ENCODE measurements around the gene TBC1D14.

The TBC1D14 gene

DNA sequence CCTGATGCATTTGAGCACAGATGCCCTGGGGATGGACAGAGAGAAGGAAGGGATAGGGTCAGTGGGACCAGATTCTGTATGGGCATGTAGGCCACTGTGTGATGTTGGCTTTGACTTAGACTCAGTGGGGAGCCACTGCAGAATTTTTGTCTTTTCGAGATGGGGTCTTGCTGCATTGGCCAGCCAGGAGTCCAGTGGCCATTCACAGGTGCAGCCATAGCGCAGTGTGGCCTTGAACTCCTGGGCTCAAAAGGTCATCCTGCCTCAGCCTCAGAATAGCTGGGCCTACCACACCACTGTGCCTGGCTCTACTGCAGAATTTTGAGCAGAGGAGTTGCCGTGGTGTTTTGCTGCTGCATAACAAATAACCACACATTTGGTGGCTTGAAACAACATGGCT lies 22.8 kb downstream of the TBC1D14 start:
- DNase-seq, result no peak

DNA sequence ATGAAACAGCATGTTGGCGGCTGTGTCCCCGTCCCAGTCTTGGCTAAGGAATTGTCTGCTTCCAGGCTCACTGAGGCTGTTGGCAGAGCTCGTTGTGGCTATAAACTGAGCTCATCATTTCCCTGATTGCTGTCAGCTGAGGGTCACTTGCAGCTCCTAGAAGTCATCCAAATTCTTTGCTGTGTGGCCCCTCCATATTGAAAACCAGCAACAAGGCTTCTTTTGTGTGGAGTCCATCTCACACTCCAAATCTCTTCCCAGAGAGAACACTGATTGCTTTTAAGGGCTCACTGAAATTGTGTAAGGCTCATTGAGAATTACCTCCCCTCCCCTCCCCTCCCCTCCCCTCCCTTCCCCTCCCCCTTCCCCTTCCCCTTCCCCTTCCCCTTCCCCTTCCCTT lies 23.3 kb downstream of the TBC1D14 start:
- DNase-seq, result no peak

DNA sequence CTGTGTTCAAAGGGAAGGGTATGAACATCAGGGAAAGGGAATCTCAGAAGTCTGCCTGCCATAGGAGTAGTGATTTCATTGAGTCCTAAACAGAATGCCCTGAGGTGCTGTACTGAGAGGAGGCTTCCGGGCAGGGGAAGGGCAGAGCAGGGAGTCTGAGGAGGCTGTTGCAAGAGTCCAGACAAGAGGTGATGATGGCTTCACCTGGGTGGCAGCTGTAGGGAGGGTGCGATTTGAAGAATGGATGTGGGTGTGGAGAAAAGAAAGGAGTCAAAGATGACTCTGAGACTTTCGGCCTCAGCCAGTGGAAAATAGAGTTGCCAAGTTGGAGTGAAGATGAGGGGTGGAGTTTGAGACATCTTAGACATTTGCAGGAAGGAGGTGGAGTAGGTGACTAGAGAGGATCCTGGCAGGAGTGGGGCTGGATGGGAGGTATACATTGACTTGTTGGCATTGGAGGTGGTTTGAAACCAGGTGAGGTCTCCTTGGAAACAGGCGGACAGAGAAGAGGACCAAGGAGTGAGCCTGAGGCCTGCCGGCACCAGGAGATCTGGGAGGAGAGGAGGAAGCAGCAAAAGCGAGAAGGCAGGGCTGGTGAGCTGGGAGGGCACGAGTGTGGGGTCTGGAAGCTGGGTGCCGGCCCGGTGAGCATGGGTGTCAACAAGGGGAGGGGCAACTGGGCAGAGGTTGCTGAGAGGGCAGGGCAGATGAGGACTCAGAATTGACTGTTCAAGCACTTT lies 24.2 kb downstream of the TBC1D14 start:
- no peak for DNase-seq

DNA sequence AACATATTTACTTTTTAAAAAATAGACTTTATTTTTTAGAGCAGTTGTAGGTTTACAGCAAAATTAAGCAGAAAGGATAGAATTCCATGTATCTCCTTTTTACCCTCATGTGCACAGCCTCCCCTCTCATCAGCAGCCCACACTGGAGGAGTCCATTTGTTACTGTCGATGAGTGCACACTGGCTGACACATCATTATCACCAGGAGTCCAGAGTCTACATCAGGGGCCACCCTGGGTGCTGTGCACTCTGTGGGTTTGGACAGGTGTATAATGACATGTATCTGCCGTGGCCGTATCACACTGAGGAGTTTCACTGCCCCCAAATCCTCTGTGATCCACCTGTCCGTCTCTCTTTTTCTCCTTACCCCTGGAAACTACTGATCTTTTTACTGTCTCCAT lies 26.3 kb downstream of the TBC1D14 start:
- DNase-seq, result no peak

DNA sequence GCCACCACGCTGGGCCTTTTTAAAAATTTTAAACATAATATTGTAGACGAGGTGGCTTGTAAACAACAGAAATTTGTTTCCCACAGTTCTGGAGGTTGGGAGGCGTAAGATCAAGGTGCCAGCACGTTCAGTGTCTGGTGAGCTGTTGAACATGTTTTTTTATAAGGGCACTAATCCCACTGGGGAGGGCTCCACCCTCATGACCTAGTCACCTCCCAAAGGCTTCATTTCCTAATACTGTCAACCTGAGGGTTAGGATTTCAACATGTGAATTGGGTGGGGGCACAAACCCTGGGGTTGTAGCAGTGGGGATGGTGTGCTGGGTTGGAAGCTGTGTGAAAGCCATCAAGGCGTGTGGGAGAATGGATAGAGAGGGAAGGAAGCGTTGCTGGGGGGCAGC lies 27.6 kb downstream of the TBC1D14 start:
- no peak for DNase-seq

DNA sequence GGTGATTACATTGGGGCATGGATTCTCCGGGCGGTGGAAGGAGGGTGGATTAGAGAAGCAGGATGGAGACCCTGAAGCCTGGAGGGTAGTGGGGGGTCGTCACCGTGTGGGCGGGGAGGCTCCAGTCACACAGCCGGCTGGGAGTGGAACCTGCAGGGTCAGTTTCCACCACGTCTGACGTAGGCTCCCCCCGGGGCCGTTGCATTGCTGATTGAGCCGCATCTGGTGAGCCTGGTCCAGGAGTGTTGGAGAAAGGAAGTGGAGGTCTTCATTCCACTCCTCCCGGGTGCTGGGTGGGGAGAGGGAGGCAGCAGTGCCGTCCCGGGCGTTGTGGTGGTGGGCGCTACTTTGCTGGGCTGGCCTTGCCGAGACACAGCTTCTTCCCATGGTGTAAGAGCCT lies 28.1 kb downstream of the TBC1D14 start:
- DNase-seq, result no peak

DNA sequence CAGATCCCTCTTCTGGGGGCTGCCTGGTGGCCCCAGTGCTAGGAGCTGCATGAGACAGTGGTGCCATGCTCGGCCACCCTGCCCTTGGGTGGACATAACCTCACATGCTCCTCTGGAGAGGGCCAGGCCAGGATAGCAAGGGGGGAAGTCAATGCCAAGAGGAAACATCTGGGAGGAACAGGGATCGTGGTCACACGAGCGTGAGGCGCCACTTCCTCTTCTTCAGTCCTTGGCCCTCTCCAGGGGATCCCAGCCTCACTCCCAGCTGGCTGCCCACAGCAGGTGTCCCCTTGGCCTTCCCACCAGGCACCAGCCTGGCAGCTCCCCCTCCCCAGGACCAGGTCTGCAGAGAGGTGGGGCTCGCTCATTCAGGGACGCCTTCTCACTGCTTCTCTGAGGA lies 28.6 kb downstream of the TBC1D14 start:
- no peak for DNase-seq

DNA sequence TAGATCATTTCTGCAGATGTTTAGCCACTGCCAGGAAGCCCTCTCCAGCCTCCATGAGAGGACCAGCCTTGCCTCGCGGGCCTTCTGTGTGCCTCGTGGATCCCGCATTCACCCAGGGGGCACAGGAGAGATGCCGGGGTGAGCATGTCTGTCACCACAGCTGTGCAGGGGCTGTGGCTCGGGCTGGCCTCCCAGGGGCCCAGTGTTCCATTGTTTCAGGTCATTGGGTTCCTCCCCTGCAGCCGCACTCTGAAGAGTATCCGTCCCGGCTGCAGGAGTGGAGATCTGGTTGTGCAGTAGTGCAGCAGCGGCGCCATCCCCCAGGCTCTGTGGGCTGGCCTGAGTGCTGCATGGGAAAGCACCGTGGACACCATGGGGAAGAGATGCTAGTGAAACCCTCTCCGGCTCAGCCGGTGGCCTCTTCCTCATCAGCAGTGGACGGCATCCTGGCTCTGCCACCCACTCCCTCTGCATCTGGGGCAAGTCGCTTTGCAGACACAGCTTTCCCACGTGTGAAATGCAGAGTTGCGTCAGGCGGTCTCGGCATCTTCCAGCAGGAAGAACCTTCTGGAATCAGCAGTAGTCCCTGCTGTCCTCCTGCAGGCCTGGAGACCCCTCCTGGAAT lies 29.1 kb downstream of the TBC1D14 start:
- no peak for DNase-seq

DNA sequence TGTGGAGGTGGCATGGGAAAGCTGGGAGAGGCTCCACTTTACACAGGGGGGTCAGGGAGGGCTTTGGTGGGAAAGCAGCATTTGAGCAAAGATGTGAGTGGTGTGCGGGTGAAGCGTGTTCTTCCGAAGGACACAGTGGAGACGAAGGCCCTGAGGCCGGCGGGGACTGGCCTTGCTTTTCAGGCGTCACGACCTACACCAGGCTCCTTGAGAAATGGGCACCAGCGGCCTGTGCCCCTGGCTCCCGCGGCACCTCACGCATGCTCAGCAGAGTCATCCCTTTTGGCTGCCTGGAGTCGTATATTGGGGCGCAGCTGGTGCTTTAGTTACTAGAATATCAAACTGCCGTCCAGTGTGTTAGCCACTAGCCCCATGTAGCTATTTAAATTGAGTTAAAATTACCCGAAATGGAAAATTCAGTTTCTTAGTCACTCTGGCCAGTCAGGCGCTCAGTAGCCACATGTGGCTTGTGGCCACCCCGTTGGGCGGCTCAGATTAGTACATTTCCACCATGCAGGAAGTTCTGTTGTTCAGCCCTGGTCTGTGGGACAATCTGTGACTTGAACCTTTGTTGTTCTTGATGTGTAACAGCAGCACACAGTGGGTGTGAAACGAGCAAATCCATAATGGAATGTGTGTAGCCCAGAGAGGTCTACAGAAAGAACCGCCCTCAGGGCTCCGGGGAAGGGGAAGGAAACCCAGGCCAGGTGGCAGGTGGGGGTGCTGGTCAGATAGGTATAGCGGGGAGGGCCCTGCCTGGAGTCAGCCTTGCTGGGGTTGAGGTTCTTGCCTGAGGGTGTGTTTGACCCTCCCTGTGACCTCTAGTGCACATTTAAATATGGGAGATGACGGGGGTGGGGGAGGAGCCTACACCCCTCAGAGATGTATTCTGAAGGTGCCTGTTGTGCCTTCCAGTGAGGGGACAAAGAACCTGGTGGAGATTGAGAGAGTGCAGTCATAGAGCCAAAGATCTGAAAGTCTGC lies 30.4 kb downstream of the TBC1D14 start:
- no peak for DNase-seq

DNA sequence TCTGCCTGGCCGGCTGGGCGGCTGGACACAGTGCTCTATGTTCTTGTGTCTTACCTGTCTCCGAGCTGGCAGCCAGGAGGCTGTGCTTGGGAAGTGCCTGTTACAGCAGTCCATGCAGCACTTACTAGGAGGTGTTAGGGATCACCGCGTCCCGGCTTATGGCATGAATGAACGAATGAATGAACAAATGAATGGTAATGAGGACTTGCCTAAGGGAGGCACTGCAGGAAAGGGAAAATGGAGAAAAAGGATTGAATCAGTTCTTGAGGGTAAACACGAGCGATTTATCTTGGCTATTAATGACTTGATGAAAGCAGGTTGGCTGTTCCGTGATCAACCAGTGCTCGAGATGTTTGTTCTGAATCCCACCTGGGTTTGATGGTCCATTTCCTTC lies 31.1 kb downstream of the TBC1D14 start:
- DNase-seq, result no peak

DNA sequence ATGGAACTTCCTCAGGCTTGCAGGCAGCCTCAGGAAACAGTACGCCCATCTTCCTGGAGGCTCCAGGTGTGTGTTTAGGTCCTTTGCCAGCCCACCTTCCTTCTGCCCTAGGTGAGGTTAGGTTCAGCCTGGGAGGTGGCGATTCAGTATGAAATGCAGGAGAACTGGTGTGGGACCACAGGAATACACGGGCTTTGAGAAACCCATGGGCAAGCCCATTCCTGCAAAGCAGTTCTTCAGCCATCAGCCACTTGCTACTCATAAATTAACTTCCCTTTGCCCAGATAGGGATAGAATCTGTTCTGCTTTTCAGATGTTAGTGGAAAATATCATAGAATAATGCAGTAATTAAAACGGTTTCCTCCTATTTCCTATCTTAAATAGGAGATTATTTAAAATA lies 32.2 kb downstream of the TBC1D14 start:
- no peak for DNase-seq

DNA sequence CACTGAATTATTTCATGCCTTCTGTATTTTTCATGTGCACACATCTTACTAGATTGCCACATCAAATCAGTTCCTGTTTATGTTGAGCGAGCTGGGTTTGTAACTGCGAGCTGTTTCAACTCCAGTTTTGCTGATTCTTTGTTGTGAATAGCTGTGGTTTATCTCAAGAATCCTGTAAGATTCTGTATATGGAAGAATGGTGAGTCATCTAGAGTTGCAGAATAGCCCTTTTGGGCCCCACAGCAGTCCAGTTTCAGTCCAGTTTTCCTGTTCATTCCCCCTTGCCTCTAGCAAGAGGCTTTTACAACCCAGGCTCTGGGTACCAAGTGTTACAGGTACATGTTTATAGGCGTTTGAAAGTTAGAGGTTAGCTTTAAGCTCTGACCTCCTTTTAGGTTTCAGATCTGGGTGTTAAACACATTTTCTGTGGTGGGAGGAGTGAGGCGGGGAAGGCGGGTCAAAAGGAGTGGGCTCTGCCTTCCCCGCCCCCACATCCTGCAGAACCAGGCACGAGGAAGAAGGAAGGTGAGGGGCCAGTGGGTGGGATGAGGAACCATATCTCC lies 32.7 kb downstream of the TBC1D14 start:
- no peak for DNase-seq

DNA sequence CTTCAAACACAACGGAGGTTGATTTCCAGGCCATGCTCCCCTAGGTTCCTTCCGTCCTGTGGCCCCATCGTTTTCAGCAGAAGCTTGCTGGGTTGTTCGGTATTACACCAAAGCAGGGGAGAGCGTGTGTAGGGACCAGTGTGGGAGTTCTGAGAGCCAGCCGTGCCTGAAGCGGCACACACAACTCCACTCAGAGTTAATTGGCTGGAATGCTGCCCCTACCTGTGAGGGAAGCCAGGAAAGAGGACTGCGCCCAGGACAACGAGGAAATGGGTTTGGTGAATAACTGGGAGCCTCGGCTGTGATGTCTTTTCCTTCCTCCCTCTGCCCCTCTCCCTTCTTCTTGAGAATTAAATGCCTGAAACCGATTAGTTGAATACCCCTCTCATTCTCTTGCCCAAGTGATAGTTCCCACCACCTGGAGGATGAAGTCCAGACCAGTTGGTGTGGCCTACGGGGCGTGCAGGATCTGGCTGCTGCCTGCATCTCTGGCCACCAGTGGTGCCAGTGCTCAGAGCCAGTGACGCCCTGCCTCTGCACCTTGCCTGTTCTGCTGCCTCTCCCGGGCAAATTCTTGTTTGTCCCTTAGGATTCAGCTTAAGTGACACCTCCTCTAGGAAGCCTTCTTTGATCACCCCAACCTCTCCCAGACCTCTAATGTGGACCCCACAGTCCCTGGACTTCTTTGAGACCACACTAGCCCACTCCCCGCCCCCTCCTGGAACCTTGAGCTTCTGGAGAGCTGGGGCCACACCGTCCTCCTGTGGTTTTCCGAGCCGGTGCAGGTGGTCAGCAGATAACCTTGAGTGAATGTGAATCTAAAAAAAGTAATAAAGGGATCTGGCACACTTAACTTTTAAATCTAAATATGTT lies 33.6 kb downstream of the TBC1D14 start:
- no peak for DNase-seq

DNA sequence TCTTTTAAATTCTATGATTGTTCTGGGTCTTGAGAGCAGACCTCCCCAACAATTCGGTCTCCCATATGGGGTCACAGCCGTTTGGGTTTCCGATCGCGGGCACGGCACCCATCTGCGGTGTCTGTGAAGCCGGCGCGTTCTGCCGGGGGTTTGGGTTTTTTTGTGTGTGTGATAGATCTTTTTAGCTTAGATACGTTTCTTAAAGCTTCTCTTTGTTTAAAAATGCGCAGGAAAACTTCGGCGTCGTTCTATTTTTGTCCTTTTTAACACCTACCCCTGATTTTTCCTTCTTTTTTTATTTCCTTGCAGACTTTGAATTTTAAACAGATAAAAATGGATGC lies 34.2 kb downstream of the TBC1D14 start:
- no peak for DNase-seq

DNA sequence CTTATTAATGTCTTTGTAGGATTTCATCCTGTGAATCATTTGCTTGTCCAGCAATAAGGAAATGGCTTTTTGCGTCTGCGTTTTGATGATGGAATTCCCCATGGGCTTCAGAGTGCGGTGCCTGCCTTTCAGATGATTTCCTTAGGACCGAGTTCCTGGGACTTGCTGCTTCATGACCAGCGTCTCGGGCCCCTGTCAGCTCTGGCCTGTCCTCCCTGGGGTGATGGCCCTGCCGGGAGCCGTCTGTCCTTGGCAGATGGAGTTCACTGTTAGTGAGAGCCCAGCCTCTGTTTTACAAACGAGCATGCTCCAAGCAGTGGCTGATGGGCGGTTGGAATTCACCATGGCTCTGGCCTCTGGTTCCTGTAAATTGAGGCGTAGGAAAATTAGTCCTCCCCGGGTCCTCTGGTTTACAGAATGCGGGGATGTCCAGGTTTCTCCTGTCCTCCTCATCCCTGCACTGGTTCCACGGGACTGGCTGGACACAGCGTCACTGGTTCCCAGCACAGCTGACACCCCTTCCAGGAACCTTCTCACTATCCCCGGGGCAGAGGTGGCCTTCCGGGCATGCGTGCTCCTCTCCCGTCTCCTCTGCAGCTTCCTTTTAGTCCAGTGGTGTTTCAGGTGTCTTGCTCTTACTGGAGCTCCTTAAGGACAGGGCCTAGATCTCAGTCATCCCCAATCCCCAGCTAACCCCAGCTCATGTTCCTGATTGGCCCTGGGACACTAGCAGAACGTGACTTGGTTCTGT lies 34.9 kb downstream of the TBC1D14 start:
- DNase-seq, result no peak

DNA sequence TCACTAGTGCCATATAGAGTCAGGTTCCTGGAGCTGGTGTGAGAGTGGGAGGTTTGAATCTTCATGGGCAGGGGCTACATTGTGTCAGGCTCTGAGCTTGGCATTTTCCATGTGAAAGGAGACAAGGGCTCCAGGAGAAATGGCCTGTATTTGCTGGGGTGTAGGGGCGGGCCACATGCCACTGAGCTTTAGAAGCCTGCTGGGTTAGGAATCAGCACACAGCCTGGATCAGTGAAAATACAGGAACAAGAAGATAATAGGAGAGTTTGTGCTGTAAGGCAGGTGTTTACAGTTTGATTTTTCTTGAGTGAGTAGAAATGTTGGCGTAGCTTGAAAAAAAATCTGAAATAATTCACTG lies 35.4 kb downstream of the TBC1D14 start:
- no peak for DNase-seq

DNA sequence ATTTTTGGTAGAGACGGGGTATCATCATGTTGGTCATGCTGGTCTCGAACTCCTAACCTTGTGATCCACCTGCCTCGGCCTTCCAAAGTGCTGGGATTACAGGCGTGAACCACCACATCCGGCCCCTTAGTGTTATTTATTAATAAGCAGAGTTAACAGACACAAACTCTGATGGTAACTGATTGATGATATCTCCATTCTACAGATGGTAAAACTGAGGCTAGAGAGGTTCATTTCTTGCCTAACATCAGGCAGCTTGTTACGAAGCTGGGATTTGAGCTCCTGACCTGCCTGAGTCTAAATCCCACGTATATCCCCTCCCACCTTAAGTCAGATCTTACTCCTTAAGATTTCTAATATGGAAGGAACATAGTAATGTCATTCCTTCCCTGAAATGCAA lies 36.9 kb downstream of the TBC1D14 start:
- no peak for DNase-seq

DNA sequence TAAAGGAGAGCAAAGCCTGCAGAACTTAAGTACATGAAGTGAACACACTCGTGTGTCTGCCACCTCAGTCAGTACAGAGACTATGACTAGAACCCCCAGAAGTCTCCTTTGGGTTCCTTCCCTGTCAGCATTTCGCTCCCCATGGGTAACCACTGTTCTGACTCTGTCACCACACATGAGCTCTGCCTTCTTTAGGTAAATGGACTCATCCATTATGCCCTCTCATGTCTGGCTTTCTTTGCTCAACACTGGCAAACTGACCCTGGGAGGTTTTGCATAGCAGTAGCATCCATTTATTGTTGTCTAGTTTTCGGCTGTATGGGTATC lies 38.5 kb downstream of the TBC1D14 start:
- DNase-seq, result no peak

DNA sequence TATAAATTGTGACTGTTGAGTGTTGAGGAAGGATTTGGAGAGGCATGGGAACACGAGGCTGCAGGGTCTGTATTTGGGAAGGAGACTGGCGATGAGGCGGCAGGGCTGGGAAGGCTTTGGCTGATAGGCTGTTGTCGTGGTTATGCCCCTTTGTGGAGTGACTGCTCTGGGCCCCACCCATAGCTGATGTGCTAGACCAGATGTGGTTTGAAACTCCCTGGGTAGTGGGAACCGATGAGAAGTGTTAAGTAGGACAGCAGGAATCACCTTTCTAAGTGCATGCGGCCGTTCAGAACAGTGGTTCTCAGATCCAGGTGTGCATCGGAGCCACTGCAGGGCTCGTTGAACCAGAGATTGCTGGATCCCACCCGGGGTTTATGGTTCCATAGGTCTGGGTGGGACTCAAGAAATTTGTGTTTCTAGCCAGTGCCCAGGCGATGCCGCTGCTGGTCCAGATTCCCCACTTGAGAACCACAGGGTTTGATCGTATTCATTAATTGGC lies 42.3 kb downstream of the TBC1D14 start:
- no peak for DNase-seq

DNA sequence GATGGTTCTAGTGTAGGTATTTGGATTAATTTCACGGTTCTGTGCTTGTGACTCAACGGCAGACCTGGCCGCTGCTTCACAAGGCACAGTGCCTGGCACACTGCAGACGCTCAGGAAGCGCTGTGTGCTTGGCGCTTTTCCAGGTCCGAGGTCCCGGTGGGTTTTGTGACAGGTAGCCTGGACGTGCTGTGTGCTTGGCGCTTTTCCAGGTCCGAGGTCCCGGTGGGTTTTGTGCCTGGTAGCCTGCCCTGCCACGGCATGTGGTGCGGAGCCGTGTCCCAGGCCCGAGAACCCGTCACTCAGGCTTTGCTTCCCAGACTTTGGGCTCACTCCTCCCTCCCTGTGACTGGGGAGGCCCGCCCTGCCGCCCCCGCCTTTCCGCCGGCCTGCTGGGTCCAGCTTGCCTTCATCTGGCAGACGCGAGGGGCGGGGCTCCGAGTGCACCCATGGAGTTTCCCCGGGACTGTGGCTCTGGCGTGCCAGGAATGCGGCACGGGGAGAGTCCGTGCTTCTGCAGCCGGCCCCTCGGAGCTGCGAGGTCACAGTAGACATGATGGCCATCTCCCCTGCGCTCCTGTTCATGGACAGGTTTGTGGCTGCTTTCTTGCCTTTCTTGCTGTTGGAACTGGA lies 44.2 kb downstream of the TBC1D14 start:
- no peak for DNase-seq

DNA sequence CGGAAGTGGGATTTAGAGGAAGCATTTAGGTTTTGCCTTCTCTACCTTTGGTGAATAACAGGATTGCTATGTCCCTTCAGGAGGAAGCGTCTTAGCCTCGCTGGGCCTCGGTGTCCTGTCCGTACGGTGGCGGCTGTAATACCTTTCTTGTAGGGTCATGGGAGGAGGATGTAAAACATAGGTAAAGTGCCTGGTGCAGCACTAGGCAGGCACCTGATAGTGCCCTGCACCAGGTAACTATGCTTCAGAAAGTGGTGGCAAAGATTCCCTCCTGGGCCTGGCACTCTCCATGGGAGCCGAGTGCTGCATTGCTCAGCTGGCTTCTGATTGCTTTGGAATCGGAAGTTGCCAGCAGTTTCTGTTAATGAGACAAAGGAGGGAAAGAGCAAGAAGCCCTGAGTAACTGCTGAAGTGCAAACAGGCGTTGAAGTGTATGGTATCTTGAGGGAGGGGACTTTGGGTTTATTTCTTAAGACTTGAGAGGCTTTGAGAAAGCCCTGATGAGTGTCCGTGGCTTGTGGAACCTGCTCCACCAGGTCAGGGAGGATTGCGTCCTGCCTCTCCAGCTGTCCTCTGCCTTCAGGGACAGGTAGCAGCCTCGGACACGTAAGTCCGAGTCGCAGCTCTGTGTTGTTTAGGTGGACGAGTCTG lies 45.8 kb downstream of the TBC1D14 start:
- peak; percentile 25 for DNase-seq

All from activated CD8-positive, alpha-beta memory T cell treated with anti-CD3 and anti-CD28 coated beads, Interleukin-2, amount 50 U/mL, for 48 hours (primary cell).